ENCODE results near the gene ZNF213.

Gene ZNF213

GRCh38 chr16:3145151-3145550 is 10.3 kb downstream of the ZNF213 start:
- intact Hi-C loops (cut with DNase I) = no loop called here
- DNase-seq = peak in 2 of 10 donors; percentile 51 to 62

- DNase-seq = peak in 2 of 10 donors; percentile 64 to 66
- intact Hi-C loops (cut with DNase I) = no loop called here
These were observed 10.8 kb downstream of the ZNF213 start for GRCh38 chr16:3145660-3146059.

- peak in 2 of 10 donors; percentile 70 to 77 for DNase-seq
- intact Hi-C loops (cut with DNase I) = no loop called here
These were observed 12.4 kb downstream of the ZNF213 start for GRCh38 chr16:3147046-3147756.

- intact Hi-C loops (cut with DNase I) = no loop called here
- peak in 1 of 10 donors; percentile 64 for DNase-seq
These were observed 12.9 kb downstream of the ZNF213 start for GRCh38 chr16:3147757-3148104.

- peak in 2 of 10 donors; percentile 31 to 55 for DNase-seq
These were observed 13.7 kb downstream of the ZNF213 start for GRCh38 chr16:3148256-3149192.

GRCh38 chr16:3149193-3149530 is 14.3 kb downstream of the ZNF213 start:
- intact Hi-C loops (cut with DNase I) = no loop called here

More at GRCh38 chr16:3148256-3149192, 13.7 kb downstream of the ZNF213 start:
- intact Hi-C loops (cut with DNase I) = no loop called here

GRCh38 chr16:3149630-3150345 is 15.0 kb downstream of the ZNF213 start:
- intact Hi-C loops (cut with DNase I) = no loop called here
- DNase-seq = peak in 9 of 10 donors; percentile 53 to 95 (median 68)

More at GRCh38 chr16:3149193-3149530, 14.3 kb downstream of the ZNF213 start:
- DNase-seq = peak in 2 of 10 donors; percentile 57 to 84

GRCh38 chr16:3150346-3151218 is 15.8 kb downstream of the ZNF213 start:
- peak; percentile 88 to 98 (median 92) for DNase-seq
- intact Hi-C loops (cut with DNase I) = no loop called here

GRCh38 chr16:3152027-3152276 is 17.1 kb downstream of the ZNF213 start:
- peak in 2 of 10 donors; percentile 55 to 60 for DNase-seq
- intact Hi-C loops (cut with DNase I) = no loop called here

GRCh38 chr16:3152277-3152990 is 17.6 kb downstream of the ZNF213 start:
- peak; percentile 79 to 98 (median 86) for DNase-seq
- intact Hi-C loops (cut with DNase I) = no loop called here

- no peak for DNase-seq
- intact Hi-C loops (cut with DNase I) = no loop called here
These were observed 18.2 kb downstream of the ZNF213 start for GRCh38 chr16:3152991-3153368.

GRCh38 chr16:3155181-3155580 is 20.4 kb downstream of the ZNF213 start:
- intact Hi-C loops (cut with DNase I) = no loop called here
- no peak for DNase-seq

- DNase-seq = peak in 3 of 10 donors; percentile 5 to 24 (median 7)
- intact Hi-C loops (cut with DNase I) = no loop called here
These were observed 21.1 kb downstream of the ZNF213 start for GRCh38 chr16:3155972-3156371.

- intact Hi-C loops (cut with DNase I) = no loop called here
- peak in 7 of 10 donors; percentile 28 to 86 (median 43) for DNase-seq
These were observed 22.6 kb downstream of the ZNF213 start for GRCh38 chr16:3157229-3158025.

GRCh38 chr16:3158026-3158509 is 23.2 kb downstream of the ZNF213 start:
- intact Hi-C loops (cut with DNase I) = no loop called here

GRCh38 chr16:3158510-3159314 is 23.9 kb downstream of the ZNF213 start:
- intact Hi-C loops (cut with DNase I) = no loop called here

More at GRCh38 chr16:3158026-3158509, 23.2 kb downstream of the ZNF213 start:
- peak in 3 of 10 donors; percentile 64 to 81 (median 79) for DNase-seq

GRCh38 chr16:3161235-3162018 is 26.6 kb downstream of the ZNF213 start:
- DNase-seq = peak in 3 of 10 donors; percentile 47 to 75 (median 61)
- intact Hi-C loops (cut with DNase I) = no loop called here

More at GRCh38 chr16:3158510-3159314, 23.9 kb downstream of the ZNF213 start:
- peak in 6 of 10 donors; percentile 31 to 85 (median 67) for DNase-seq
